CD4-positive, alpha-beta T cell treated with Interleukin-2 at 100 ng/mL for 4 hours (primary cell): ENCODE data around the gene COQ2.
"Not testable (repeated sequence)": the region's sequence is repeated elsewhere in the genome, so short reads cannot be mapped to it uniquely, and the experiment has no call there.

Source experiments
- DNase-seq: peaks from one replicate; pipeline ENCODE4 v3.0.0-alpha.2; 2020; ENCODE audit warnings: low spot score

Gene COQ2

GRCh38 chr4:83247415-83248357, 36.9 kb downstream of the COQ2 start:
- no peak for DNase-seq

DNA sequence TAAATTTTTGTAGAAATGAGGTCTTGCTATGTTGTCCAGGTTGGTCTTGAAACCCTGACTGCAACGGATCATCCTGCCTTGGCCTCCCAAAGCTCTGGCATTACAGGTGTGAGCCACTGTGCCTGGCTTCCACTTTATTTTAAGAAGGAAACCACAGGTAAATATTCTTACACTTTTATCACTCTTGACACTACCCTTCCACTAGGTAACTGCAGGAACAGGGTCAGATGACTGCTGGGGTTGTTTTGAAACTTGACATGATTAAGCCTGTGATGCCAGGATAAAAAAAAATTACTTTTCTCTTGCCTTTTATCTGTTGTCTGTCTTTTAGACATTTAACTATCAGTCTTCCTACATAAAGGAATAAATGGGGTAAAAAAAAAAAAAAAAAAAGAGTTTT, 43.5 kb downstream of the COQ2 start:
- no peak for DNase-seq

GRCh38 chr4:83240379-83240875, 44.2 kb downstream of the COQ2 start:
- DNase-seq = no peak

- DNase-seq = no peak
Observed at GRCh38 chr4:83238393-83239248, 46.0 kb downstream of the COQ2 start.

GRCh38 chr4:83237591-83237990, 47.0 kb downstream of the COQ2 start:
- DNase-seq = no peak

- peak; percentile 62 for DNase-seq
Observed at GRCh38 chr4:83235645-83236133, 48.9 kb downstream of the COQ2 start.

DNA sequence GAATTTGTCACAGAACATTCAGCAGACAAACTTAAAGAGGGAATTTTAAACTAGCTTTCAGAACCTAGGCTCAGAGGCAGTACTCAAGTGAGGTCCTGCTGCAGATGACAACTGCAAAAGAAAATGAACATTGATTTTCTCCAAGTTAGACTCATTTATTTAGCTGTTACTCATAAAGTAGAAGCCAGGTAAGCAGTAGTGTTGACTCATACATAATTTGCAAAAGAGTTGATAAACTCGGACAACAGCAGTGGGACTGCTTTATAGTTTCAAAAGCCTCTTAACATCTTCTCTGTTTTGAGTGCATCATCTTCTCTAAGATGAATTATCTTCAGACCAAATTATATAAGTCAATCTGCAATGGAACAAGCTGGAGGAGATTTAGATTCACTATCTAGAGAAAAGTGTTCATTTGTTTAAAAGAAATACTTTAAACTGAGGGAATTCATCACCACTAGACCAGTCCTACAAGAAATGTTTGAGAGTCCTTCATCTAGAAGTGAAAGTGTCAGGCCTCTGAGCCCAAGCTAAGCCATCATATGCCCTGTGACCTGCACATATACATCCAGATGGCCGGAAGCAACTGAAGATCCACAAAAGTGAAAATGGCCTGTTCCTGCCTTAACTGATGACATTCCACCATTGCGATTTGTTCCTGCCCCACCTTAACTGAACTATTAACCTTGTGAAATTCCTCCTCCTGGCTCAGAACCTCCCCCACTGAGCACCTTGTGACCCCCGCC, 49.5 kb downstream of the COQ2 start:
- no peak for DNase-seq

GRCh38 chr4:83234387-83234786, 50.2 kb downstream of the COQ2 start:
- DNase-seq = not testable (repeated sequence)

DNA sequence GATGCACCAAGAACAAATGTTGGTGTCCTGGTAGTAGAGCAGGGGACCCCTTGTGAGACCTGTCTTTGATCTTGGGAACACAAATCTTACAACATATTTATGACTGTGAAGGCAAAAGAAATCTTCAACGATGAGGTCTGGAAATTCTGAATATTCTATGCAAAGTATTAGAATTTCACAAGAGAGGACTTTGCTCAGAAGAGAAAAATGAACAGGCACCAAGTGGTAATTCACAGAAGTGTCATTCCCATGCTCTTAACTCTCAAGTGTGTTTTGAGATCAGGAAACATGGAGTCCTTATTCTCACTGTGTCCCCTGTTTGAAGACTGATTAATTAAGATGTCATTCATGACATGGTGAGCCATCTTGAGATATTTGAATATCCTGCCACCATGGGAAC, 52.5 kb downstream of the COQ2 start:
- DNase-seq = no peak

GRCh38 chr4:83231620-83232076, 53.0 kb downstream of the COQ2 start:
- DNase-seq = peak; percentile 30

GRCh38 chr4:83230928-83231327, 53.7 kb downstream of the COQ2 start:
- no peak for DNase-seq

GRCh38 chr4:83229791-83230190, 54.8 kb downstream of the COQ2 start:
- DNase-seq = no peak

DNA sequence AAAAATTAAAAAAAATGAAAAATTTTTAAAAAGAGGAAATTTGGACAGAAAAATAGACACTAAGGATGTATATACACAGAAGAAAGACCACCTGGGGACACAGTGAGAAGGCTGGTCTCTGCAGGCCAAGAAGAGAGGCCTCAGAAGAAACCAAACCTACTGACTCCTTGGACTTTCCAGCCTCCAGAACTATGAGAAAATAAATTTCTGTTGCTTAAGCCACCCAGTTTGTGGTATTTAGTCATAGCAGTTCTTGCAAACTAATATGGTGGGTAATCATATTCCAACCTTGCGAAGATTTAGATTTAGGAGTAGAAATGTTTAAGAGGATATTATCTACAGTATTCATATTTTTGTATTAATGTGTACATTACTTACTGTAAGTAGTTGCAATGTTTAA, 56.4 kb downstream of the COQ2 start:
- no peak for DNase-seq

DNA sequence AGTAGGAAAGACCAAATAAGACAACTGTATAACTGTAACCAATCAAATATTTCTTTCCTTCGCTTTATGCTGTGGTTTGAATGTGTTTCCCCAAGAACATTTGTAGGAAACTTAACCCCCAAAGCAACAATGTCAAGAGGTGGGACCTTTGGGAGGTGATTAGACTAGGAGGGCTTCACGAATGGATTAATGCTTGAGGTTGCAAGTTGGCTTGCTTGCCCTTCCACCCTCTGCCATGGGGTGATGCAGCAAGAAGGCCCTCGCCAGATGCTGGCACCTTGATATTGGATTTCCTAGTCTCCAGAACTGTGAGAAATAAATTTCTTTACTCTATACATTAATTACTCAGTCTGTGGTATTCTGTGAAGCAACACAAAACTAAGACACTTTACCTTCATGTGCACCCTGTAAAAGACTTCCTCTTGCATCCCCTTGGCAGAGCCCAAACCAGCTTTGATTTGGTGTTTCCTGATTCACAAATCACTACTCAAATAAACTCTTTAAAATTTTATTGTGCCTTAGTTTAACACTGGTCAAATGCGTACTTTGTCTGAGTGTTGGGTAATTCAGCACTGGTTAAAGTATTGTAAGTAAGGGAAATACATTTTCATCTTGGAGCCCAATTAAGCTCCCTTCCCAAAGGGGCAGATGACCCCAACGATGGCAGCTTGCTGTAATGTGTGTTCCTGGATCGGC, 59.9 kb downstream of the COQ2 start:
- DNase-seq = no peak

- DNase-seq = no peak
Observed at GRCh38 chr4:83223781-83224180, 60.8 kb downstream of the COQ2 start.

DNA sequence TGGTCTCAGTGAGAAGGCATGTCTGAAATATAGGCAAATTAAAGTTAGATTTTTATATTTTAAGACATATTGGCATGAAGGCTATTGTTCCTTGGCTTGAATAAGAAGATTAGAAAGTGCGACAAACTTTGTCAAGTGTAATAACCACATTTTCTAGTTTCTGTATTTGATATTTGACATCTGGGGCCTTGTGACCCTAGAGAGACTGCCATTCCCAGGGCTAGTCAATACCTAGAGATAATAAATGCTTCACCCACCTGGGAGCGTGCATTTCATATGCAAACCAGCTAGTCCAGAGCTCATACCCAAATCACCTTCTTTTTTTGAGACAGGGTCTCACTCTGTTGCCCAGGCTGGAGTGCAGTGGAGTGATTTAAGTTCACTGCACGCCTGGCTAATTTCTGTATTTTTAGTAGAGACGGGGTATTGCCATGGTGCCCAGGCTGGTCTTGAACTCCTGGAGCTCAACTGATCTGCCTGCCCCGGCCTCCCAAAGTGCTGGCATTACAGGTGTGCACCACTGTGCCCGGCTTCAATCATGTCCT, 62.6 kb downstream of the COQ2 start:
- DNase-seq = no peak

DNA sequence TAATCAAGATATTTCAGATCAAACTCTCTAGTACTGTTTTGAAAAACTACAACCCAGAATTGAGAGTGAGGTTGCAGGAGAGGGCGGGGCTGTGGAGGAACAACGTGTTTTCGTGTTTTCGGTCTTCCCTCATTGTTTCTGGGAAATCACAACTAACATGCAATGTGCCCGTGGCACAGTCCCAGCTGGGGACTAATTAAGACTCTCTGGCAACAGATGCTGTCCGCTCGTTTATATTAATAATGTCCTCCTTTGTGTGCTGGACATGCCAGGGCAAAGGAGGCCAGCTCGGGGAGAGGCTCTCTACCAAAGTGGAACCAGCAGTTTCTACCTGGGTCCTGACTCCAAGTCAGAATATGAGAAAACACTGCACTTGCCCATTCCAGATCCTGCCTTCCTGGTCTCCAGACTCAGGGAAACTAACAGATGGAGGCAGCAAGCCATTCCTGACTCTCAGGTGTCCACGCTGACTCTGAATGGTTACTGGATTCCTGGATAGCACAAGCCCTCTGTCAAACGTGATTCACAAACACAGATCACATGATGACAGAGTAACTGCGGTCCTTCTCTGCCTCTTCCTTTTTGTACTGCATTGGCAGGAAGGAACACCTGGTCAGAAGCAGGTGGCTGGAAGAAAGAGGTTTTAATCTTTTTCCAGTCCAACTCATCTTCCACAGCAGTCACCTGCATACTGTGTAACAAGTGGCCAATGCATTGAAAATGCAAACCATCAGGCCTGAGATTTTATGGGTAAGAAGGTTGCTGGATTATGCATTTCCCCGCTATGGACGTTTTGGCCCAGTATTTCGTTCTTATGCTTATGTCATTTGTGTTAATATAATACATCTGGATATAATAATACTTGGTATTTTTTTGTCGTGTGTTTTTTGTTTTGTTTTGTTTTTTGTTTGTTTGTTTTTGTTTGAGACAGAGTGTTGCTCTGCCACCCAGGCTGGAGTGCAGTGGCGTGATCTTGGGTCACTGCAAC, 65.0 kb downstream of the COQ2 start:
- DNase-seq = peak; percentile 52

DNA sequence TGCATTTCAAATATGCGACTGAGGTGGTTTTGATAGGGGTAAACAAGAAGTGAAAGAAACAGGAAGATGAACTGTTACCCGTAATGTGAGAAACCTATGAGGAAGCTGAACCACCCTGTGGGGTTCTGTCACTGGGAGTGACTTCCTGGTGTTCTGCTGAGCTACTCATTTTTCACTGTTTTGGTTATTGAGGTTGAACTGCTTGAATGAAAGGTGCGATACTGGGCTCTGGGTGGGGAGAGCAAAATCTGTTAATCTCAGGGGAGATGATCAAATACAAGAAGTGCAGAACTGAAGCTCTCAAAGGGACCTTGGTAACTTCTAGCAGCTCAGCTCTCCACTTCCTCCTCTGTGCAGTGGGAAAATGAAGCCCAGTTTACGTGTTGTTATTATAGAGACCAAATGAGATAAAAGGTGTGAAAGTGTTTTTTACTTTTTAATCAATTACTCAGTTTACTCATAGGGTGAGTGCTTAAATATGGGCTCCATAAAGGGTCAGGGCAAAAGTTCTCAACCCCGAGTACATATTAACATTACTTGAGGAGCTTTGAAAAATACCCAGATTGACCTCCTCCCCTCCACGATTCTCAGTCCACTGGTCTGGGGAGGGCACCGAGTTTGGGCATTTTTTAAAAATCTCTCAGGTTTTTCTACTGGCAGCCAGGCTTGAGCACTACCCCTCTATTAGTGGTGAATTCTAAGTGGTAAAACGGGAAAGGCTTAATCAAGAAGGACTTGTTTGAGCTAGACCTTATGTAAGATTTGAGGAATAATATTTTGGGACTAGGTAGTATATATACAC, 66.7 kb downstream of the COQ2 start:
- DNase-seq = peak; percentile 86
